GM18868 (cell line): Measurements from ENCODE around the gene IKZF2.

ENCODE experiments used
- ATAC-seq: cut with Tn5 transposase; IDR thresholded peaks from one replicate; pipeline ENCODE4 v1.9.1; 2021; ENCODE audit warnings: mild to moderate bottlenecking, moderate library complexity; ENCODE audit not compliant: unreplicated experiment

The IKZF2 gene

GRCh38 chr2:213151437-213152064 is at the start of gene IKZF2:
IKZF2 (minus strand) TSS chr2:213151612; CDS start chr2:213148629, 2,983 bp downstream.
- peak; percentile 67 for ATAC-seq

GRCh38 chr2:213199871-213200270 is 48.5 kb upstream of the IKZF2 start:
- no peak for ATAC-seq

GRCh38 chr2:213189001-213189899 is 37.8 kb upstream of the IKZF2 start:
- ATAC-seq, result no peak

DNA sequence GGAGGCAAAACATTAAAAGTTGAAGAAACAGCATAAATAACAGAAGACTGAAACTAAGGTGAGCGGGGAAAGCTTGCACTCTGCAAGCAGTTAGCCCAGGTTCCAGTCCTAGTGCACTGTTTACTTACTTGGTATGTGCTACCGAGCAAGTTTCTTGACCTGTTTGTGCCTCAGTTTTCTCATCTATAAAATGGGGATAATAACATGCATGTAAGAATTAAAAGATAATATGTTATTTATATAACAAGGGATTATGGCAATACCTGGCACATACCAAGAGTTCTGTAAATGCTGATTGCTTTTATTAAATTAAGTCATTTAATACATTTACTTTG is 37.1 kb upstream of the IKZF2 start:
- ATAC-seq, result no peak

DNA sequence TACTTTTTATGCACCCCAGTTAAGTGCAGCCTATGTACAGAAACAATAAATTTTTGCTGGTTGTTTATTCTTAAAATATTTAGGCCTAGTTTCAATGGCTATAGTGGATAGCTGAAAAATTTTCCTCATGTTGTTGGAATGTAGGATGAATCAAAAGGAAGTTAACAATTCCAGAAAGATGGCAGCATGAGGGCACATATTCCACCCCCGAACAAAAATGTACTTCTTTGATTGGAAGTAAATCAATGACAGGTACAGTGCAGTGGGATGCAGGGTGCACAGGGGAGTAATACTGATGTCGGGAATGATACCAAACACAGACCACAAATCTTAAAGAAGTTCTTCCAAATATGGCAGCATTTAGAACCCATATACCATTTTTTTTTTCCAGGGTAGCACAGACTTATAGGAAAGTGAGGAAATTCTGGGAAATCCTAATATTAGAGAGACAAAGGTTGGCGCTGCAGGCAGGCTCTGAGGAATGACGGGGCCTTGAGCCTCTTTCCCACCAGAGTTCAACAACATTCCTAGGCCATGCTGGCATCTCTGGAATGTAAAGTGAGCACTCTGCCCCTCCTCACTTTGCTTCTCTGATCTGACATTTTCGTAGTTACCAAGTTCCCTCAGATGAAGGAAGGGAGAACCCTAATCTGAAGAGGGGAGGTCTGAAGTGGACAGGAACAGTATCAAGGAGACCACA is 36.6 kb upstream of the IKZF2 start:
- ATAC-seq, result no peak

DNA sequence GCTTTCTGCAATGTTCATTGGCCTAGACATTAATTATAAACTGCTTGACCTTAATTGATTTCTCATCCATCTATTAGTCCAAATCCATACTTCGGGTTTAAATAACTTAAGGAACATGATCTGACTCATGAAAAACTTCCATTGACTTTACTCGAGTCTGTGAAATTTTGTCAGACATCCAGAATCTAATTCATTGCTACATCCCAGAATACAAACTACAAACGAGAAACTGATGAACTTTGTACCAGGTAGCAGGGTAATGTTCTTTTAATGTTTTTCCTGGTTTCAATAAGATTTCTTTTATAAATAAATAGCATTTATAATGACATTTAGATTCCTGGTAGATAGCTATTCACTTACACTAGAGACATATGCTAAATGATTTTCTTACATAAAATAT is 36.0 kb upstream of the IKZF2 start:
- ATAC-seq, result no peak

DNA sequence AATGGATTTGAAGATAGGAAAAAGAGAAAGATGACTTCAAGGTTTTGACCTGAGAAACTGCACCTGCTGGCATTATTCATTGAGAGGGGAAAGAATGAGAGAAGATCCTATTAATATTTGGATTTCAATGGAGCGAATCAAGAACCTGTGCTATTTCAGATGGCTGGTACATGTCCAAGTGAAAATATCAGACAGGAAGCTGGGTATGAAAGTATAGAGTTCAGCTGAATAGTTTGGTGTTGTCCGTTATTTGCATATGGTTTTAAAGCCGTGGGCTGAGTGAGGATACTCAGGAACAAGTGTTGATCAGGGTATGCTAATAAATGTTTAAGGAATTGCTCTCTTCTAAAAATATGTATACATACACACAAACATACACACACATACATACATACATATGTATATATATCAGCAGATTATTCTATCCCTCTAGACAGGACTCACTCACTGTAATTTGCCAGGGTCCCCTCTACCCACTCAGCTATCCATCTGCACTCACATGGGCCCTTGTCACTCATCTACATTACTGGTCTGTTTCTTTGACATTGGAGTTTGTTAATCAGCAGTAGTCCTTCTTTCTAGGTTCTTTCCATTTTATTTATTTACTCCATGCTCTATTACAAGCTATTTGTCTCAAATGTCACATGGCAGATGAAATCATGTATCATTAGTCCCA is 33.9 kb upstream of the IKZF2 start:
- peak; percentile 94 for ATAC-seq

- no peak for ATAC-seq
These were observed 30.3 kb upstream of the IKZF2 start for GRCh38 chr2:213181712-213182111.

- no peak for ATAC-seq
These were observed 26.3 kb upstream of the IKZF2 start for GRCh38 chr2:213177679-213178078.

DNA sequence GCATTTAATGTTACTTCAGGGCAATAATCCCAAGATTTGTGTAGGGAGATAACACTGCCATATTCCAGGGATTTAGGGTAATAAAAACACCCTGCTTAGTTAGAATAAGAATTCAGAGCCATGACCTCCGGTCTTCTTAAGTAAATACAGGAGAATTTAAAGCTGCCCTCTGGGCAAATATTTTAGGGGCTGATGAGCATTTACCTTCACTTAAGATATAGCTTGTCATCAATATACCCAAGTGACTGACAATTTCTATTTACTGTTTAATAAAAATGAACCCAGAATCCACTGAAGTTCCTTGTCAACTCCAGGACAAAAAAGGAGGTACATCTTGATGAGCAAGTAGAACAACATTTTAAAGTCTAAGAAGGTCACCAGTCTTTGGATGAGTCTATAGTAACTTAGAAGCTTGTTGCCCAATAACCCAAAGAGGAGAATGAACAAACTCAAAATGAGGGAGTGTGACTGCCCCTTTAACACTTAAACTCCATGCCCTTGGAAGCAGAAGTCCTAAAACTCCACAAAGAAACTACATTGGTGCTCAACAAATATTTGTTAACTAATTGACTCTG is 24.3 kb upstream of the IKZF2 start:
- ATAC-seq, result no peak

GRCh38 chr2:213172641-213173040 is 21.2 kb upstream of the IKZF2 start:
- ATAC-seq, result no peak

- no peak for ATAC-seq
These were observed 19.7 kb upstream of the IKZF2 start for GRCh38 chr2:213171147-213171546.

GRCh38 chr2:213167271-213167930 is 16.0 kb upstream of the IKZF2 start:
- no peak for ATAC-seq

GRCh38 chr2:213166109-213166508 is 14.7 kb upstream of the IKZF2 start:
- peak; percentile 99 for ATAC-seq

DNA sequence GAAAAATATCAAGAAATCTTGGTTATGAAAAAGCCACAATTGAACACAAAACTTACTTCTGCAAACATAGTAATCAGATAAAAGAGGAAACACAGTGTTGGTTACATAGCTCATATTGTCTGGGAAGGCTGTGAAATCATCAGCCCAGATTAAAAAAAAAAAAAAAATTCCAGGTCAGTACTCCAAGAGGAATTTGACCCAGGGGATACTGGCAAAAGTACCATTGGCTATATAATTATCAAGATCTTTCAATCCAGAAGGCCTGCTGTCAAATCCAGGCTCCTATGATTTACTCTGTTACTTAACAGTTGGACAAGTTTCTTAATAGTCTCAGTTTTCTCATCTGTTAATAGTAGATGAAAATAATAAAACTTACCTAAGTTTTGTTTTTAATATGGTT is 12.9 kb upstream of the IKZF2 start:
- ATAC-seq, result no peak

GRCh38 chr2:213162516-213163118 is 11.2 kb upstream of the IKZF2 start:
- ATAC-seq, result no peak

DNA sequence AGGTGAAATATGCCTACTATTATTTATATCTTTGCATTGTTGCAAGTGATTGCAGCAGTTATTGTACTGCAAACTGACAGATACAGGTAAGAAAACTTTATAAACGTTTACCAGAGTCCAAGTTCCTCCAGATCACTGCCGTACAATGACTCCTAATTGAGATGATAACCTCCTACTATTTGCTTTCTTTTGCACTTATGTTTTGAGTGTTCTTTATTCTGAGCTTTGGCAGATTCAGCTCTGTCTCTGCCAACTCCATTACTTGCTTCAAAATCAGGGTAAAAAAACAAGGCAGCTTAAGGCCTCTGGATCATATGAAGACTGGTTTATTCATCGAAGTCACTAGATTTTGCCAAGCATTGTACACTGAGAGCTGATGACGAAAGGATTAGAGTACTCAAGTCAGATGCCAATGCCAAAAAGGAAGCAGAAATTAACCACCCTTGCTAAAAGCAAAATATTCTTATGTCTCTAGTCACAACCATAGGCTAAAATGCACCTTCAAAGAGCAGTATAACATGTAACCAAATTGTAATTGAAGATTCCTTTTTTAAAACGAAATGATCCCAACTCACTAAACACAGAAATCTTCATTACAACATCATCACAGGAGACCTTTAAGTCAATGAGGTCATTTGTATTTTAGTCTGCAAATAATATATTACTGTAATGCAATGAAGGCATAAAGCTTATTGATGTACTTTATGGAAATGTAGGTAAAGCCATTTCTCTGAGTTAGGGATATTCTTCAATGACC is 10.5 kb upstream of the IKZF2 start:
- ATAC-seq, result no peak

GRCh38 chr2:213159768-213160167 is 8.4 kb upstream of the IKZF2 start:
- ATAC-seq, result no peak

GRCh38 chr2:213157242-213157641 is 5.8 kb upstream of the IKZF2 start:
- ATAC-seq, result peak; percentile 88
